HG03175 (cell line): Measurements from ENCODE around the gene LANCL2.

ENCODE experiments used
- ATAC-seq: cut with Tn5 transposase; IDR thresholded peaks from one replicate; pipeline ENCODE4 v1.9.1; 2021; ENCODE audit warnings: mild to moderate bottlenecking, moderate library complexity; ENCODE audit not compliant: unreplicated experiment

LANCL2 gene

GRCh38 chr7:55436457-55436856, 71.3 kb downstream of the LANCL2 start:
- ATAC-seq, result no peak

DNA sequence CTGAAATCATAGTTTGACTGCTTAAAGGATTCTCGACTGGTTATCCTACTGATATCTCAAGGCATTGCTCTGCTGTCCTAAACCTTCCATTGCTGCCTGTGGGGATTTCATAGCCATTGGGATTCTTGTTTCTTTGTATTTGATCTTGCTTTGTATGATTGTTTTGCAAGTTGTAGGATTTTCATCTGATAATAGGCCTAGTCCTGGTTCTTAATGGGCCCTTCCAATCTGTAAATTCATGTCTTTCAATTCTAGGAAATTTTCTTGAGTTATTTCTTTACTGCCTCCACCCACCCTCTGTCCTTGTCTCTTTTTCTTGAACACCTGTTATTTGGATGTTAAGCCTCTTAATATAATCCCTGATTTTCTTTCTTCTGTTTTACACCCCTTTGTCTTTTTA, 72.2 kb downstream of the LANCL2 start:
- ATAC-seq, result no peak

DNA sequence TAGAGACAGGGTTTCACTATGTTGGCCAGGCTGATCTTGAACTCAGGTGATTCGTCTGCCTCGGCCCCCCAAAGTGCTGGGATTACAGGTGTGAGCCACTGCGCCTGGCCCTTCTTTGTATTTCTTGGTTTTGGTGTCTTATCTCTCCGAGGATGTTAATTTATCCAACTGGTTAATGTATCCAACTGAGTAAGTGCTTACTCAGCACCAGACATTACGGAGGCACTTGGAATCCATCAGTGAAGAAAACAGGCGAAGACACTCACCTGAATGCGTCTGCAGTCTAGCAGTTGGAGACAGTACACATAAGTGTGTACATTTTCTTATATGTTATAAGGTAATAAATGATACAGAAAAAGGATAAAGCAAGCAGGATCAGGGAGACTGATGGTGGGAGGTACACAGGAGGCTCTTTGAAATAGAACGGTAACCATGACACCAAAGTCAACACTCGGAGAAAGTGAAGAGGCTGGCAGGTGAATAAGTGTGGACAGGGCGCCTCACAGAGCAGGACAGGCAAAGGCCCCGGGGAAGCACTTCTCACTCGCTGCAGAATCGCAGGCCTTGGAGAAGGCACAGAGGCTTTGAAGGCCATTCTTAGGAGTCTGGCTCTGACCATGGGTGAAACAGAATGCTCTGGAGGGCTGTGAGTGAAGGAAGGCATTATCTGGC, 73.1 kb downstream of the LANCL2 start:
- ATAC-seq, result no peak

GRCh38 chr7:55438757-55439525, 73.8 kb downstream of the LANCL2 start:
- ATAC-seq, result no peak

- no peak for ATAC-seq
Observed at GRCh38 chr7:55439627-55440026, 74.5 kb downstream of the LANCL2 start.

- no peak for ATAC-seq
Observed at GRCh38 chr7:55440040-55440690, 75.0 kb downstream of the LANCL2 start.

DNA sequence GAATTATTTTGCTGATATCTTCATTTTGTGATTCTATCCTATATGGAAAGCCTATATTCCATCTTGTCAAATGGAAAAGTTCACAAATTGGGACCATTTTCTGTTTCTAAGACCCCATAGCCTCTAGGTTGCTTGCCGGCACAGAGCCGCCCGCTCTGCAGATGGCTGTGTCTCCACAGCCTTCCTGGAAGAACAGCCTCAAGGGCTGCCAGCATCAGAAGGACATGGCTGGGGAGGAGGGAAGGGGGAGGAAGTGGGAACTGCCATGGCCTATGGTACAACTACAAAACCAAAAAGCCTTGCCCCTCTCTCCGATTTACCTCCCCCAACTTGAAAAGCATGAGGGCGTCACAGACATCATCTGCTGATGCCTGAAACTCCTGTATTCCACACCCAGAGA, 75.9 kb downstream of the LANCL2 start:
- ATAC-seq, result no peak

- ATAC-seq, result no peak
Observed at GRCh38 chr7:55441774-55442522, 76.8 kb downstream of the LANCL2 start.

GRCh38 chr7:55444786-55445185, 79.6 kb downstream of the LANCL2 start:
- no peak for ATAC-seq

GRCh38 chr7:55448526-55448925, 83.4 kb downstream of the LANCL2 start:
- ATAC-seq, result no peak

DNA sequence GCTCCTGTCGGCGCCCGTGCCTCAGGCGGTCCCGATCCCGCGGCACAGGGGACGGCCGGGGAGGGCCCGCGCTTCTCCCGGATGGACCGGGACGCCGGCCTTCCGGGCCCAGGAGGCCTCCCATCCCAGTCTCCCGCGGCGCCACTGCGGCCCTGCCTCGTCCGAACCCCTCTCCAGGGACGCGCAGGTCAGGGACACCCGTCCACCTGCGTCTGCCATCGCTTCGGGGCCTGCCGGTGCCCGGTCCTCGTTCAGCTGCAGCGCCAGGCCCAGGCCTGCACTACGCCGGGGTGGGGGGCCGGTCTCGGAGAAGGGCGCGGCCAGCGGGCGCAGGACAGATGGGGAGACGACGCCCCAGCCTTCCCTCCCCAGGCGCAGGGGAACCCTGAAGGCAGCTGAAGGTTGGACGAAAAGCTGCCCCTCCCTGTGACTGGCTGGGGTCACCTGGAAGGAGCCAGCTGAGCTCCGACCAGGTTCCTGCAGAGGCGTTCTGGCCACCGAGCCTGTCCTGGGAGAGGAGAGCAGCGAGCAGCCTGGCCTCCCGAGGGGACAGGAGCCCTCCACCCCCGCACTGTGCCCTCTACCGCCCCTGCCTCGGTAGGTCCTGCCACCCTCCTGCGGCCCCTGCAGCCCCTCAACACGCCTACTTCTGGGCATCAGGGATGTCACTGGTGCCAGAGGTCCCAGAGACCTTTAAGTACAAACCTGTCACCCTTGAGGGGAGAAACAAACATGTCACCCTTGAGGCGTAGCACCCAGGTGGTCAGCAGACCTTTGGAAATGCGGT, 84.3 kb downstream of the LANCL2 start:
- ATAC-seq, result no peak

DNA sequence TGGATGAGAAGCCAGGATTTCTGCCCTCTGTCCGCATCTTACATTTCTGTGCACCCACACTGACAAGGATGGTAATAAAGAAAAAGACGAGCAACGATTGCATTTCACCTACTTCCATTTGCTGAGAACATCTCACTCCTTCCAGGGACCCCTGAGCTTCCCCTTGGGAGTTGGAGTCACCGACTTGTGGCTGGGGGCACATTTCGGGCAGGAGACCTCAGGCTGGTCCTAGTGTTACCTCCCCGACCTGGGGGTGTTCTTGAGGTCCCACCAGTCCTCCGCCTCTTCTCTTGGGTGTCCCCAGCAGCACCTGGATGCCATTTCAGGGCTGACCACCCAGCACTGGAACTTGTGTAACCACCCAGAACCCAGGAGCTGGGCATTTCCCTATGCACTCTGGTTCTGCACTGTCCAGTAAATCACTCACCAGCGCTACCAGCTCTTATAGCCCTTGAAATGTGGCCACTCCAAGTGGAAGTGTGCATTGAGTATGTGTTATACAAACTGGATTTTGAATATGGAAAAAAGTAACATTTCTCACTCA, 84.9 kb downstream of the LANCL2 start:
- ATAC-seq, result no peak

GRCh38 chr7:55452971-55453370, 87.8 kb downstream of the LANCL2 start:
- ATAC-seq, result no peak

DNA sequence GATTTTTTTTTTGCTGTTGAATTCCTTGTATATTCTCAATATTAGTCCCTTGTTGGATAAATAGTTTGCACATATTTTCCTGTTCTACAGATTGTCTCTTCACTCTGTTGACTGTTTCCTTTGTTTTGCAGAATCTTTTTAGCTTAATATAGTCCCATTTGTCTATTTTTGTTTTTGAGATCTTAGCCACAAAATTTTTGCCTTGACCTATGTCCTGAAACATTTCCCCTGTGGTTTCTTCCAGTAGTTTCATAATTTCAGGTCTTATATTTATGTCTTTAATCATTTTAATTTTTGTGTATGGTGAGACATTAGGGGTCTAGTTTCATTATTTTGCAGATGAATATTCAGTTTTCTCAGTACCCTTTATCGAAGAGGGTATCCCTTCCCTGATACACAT, 92.7 kb downstream of the LANCL2 start:
- ATAC-seq, result no peak

- no peak for ATAC-seq
Observed at GRCh38 chr7:55458351-55458750, 93.2 kb downstream of the LANCL2 start.

DNA sequence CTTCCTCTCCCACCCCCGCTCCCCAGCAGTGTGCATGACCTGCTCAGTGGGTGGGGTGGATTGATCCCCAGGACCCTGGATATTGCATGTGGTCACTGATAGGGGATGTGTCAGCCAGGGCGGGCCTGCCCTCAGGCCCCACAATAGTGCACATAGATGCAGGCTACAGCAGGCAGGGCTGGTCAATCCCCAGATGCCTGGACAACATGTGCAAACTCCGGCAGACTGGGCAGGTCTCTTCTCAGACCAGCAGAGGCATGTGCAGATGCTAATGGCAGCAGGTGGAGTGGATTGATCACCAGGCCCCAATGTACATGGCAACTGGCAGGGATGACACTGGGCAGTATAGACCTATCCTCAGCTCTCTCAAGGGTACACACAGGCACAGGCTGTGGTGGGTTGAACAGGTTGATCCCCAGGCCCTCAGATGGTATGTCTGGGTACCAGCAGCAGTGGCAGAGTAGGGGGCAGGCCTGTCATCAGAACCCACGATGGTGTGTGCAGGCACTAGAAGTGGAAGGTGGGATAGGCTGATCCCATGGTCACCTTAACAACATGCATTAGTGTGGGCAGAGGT, 98.6 kb downstream of the LANCL2 start:
- no peak for ATAC-seq

DNA sequence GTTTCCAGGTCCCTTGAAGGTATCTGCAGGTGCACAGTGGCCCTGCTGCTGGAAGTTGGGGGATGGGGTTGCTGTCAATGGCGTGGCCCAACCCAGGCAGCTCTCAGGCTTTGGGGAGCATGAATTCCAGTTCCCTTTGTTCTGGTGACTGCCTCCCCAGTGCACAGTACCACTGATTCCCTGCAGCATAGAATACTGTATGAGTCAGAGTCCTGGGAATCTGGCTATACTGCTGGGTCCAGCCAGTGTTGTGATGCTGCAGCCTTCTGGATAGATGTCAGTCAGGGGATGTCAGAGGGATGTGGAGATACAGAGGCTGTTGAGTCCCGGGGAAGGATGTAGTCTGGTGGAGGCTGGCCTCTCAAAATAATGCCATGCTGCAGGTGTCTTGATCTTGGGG, 99.3 kb downstream of the LANCL2 start:
- no peak for ATAC-seq

- ATAC-seq, result no peak
Observed at GRCh38 chr7:55465691-55466090, 100.6 kb downstream of the LANCL2 start.

- ATAC-seq, result no peak
Observed at GRCh38 chr7:55467047-55467593, 102.0 kb downstream of the LANCL2 start.

DNA sequence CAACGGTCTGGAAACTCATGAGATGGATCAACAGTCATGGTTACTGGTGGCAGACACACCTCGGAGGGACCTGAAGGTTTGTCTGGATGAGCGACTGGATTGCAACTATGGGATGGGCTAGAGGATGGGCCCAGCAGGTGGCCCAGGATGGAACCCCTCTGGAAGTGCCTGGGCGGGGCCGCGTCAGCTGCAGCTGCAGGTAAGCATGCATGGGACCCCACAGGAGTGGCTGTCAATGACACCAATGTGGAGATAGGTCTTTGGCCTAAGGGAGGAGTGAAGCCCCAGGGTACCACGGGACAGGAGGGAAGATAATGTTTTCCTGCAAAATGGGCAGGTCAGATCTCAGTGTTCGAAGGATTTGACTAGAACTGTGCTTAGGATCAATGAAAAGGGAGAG, 103.4 kb downstream of the LANCL2 start:
- ATAC-seq, result no peak
